ENCODE results near the gene SLK.

GRCh38 chr10:104067525-104067924 lies 100.6 kb downstream of the SLK start:
- TF ChIP-seq CTCF (IDR thresholded peaks at IDR 0.05) (no peak), REST (IDR thresholded peaks at IDR 0.05; ENCODE audit: insufficient read depth in 1 of 2, low read depth in 2 of 2, low read length in 1 of 2) (no peak), SIN3A (IDR thresholded peaks at IDR 0.05; ENCODE audit: borderline replicate concordance, insufficient read depth, low read depth, low read length) (no peak), POLR2AphosphoS5 (IDR thresholded peaks at IDR 0.05; ENCODE audit: low read depth, low read length) (no peak), TCF7L2 (IDR thresholded peaks at IDR 0.05; ENCODE audit: low read depth, low read length) (no peak)

All from Panc1 (cell line).